ENCODE data around the gene PCYT1A.
"Not testable (repeated sequence)": the region's sequence is repeated elsewhere in the genome, so short reads cannot be mapped to it uniquely, and the experiment has no call there.

The PCYT1A gene

GRCh38 chr3:196284396-196284795, 3.1 kb downstream of the PCYT1A start:
- no peak for DNase-seq

- DNase-seq = no peak
Observed at GRCh38 chr3:196281962-196282361, 5.6 kb downstream of the PCYT1A start.

GRCh38 chr3:196280689-196281440, 6.7 kb downstream of the PCYT1A start:
- DNase-seq = no peak

GRCh38 chr3:196275126-196275525, 12.4 kb downstream of the PCYT1A start:
- no peak for DNase-seq

- no peak for DNase-seq
Observed at GRCh38 chr3:196274585-196274984, 12.9 kb downstream of the PCYT1A start.

- no peak for DNase-seq
Observed at GRCh38 chr3:196273655-196274054, 13.9 kb downstream of the PCYT1A start.

GRCh38 chr3:196272826-196273225, 14.7 kb downstream of the PCYT1A start:
- DNase-seq = no peak

GRCh38 chr3:196270499-196270898, 17.0 kb downstream of the PCYT1A start:
- DNase-seq = no peak

GRCh38 chr3:196268284-196269163, 19.0 kb downstream of the PCYT1A start:
- no peak for DNase-seq

GRCh38 chr3:196263819-196264218, 23.7 kb downstream of the PCYT1A start:
- DNase-seq = no peak

GRCh38 chr3:196260784-196261183, 26.7 kb downstream of the PCYT1A start:
- no peak for DNase-seq

GRCh38 chr3:196255776-196256175, 31.8 kb downstream of the PCYT1A start:
- DNase-seq = no peak

GRCh38 chr3:196254376-196255283, 32.9 kb downstream of the PCYT1A start:
- DNase-seq = no peak

GRCh38 chr3:196251918-196252317, 35.6 kb downstream of the PCYT1A start:
- no peak for DNase-seq

- no peak for DNase-seq
Observed at GRCh38 chr3:196246612-196247308, 40.8 kb downstream of the PCYT1A start.

GRCh38 chr3:196244166-196244565, 43.4 kb downstream of the PCYT1A start:
- not testable (repeated sequence) for DNase-seq

GRCh38 chr3:196241704-196242103, 45.8 kb downstream of the PCYT1A start:
- DNase-seq = no peak

GRCh38 chr3:196240424-196240823, 47.1 kb downstream of the PCYT1A start:
- no peak for DNase-seq

GRCh38 chr3:196238612-196239560, 48.6 kb downstream of the PCYT1A start:
- DNase-seq = no peak

- DNase-seq = no peak
Observed at GRCh38 chr3:196237203-196237602, 50.3 kb downstream of the PCYT1A start.

- no peak for DNase-seq
Observed at GRCh38 chr3:196236223-196236622, 51.3 kb downstream of the PCYT1A start.
